HepG2 (cell line): ENCODE data around the gene TUBA8. TPM values are rescaled to one million over a fixed set of nuclear protein-coding genes. Genes with fewer than 3 reads are reported as not detected.

Experiments used
- ATAC-seq: fragments of 200-7000 bp; cut with Tn5 transposase; 3 replicates; pipeline ENCODE4 v1.9.1; 2020; ENCODE audit warnings: mild to moderate bottlenecking, moderate library complexity
- BruUV-seq: library from RNA; stranded (reverse); fragments of 400-500 nt; replicated peaks from 2 replicates; lab custom pipeline; 2021; lab: Mats Ljungman, UMichigan
- CTCF ChIA-PET: fragments of 300-600 bp; formaldehyde crosslinking; extraction: SDS; loops from one replicate; lab custom pipeline; 2021; ENCODE audit warnings: low total read pairs, inconsistent platforms, low intra/inter-chr PET ratio; lab: Yijun Ruan, JAX
- POLR2A ChIA-PET: fragments of 350-600 bp; sonication (Branson Sonifier 250); formaldehyde crosslinking; loops from one replicate; lab custom pipeline; 2020; ENCODE audit warnings: antibody characterized with exemption, inconsistent platforms; lab: Yijun Ruan, JAX
- DNase-seq: peaks from one replicate; pipeline ENCODE4 v3.0.0-alpha.2; 2015; ENCODE audit warnings: low spot score
- FAIRE-seq: peaks from 3 replicates; lab custom pipeline; 2011; peaks lifted over from hg19 to GRCh38; lab: Jason Lieb, UNC
- H2AFZ ChIP-seq: one replicate; pipeline ENCODE4 v1.6.1; 2011; ENCODE audit warnings: low read length, inconsistent platforms
- H3K27ac ChIP-seq: fragments of 300-600 bp; 3 replicates; pipeline ENCODE4 v1.8.0; 2011; ENCODE audit warnings: mixed run types, mild to moderate bottlenecking, mixed read lengths, low read length, inconsistent platforms; ENCODE audit not compliant: insufficient read depth; ENCODE audit errors: extremely low read length
- H3K27me3 ChIP-seq, 2 experiments: fragments of 200-600 bp in 1 of 2; 2 replicates in 1 of 2; 3 replicates in 1 of 2; pipeline versions ENCODE4 v1.6.0 to v1.8.0; 2011; ENCODE audit warnings: low read length in 2 of 2, mild to moderate bottlenecking in 2 of 2, moderate library complexity in 2 of 2, inconsistent platforms in 1 of 2; ENCODE audit not compliant: insufficient read depth in 2 of 2, control insufficient read depth in 1 of 2
- H3K36me3 ChIP-seq, 2 experiments: fragments of 200-600 bp in 1 of 2; replicated peaks in 1 of 2; 2 replicates in 1 of 2; 3 replicates in 1 of 2; pipeline versions ENCODE4 v1.5.1 to v1.8.0; 2011; ENCODE audit warnings: low read length in 2 of 2, inconsistent platforms in 1 of 2; ENCODE audit not compliant: insufficient read depth in 2 of 2, control insufficient read depth in 1 of 2
- H3K4me1 ChIP-seq: 2 replicates; pipeline ENCODE4 v1.5.1; 2012; ENCODE audit warnings: low read length, inconsistent platforms; ENCODE audit not compliant: insufficient read depth
- H3K4me2 ChIP-seq: 2 replicates; pipeline ENCODE4 v1.6.0; 2011; ENCODE audit warnings: low read depth, low read length, inconsistent platforms
- H3K4me3 ChIP-seq, 3 experiments: fragments of 200-600 bp in 1 of 3; sonication (generic), shearing (Covaris generic) in 1 of 3; replicated peaks in 1 of 3; 2 replicates each; pipeline ENCODE4 v1.5.1; 2011 to 2016; ENCODE audit warnings: low read length in 3 of 3, inconsistent platforms in 2 of 3, low read depth in 2 of 3, mild to moderate bottlenecking in 2 of 3, control low read depth in 1 of 3, mixed read lengths in 1 of 3; ENCODE audit not compliant: insufficient read depth in 1 of 3
- H3K79me2 ChIP-seq: one replicate; pipeline ENCODE4 v1.6.1; 2011; ENCODE audit warnings: low read length, inconsistent platforms; ENCODE audit not compliant: insufficient read depth
- H3K9ac ChIP-seq: 2 replicates; pipeline ENCODE4 v1.6.0; 2011; ENCODE audit warnings: mild to moderate bottlenecking, low read depth, low read length, inconsistent platforms; ENCODE audit not compliant: insufficient read depth
- H3K9me3 ChIP-seq: 2 replicates; pipeline ENCODE4 v1.5.1; 2012; ENCODE audit warnings: mild to moderate bottlenecking, low read length
- H4K20me1 ChIP-seq: 2 replicates; pipeline ENCODE4 v1.6.0; 2011; ENCODE audit warnings: inconsistent platforms, mild to moderate bottlenecking, low read length, moderate library complexity; ENCODE audit not compliant: insufficient read depth
- EED ChIP-seq: sonication (generic); formaldehyde crosslinking; IDR thresholded peaks from 2 replicates; pipeline ENCODE4 v1.5.0; 2020; ENCODE audit warnings: mild to moderate bottlenecking, missing genetic modification reagents
- EZH2 ChIP-seq: conservative IDR thresholded peaks from 2 replicates; pipeline ENCODE4 v1.6.1; 2012; ENCODE audit warnings: mild to moderate bottlenecking, low read depth, low read length, moderate library complexity
- FOXC1 ChIP-seq: sonication (generic); formaldehyde crosslinking; IDR thresholded peaks from 2 replicates; pipeline ENCODE4 v1.8.0; 2022; ENCODE audit warnings: mild to moderate bottlenecking, missing genetic modification reagents, borderline replicate concordance
- GATAD1 ChIP-seq: IDR thresholded peaks from 2 replicates; pipeline ENCODE4 v1.6.1; 2016; ENCODE audit warnings: missing genetic modification reagents, missing compliant biosample characterization
- MEIS2 ChIP-seq: sonication (generic); formaldehyde crosslinking; IDR thresholded peaks from 2 replicates; pipeline ENCODE4 v1.9.0; 2021; ENCODE audit warnings: mild to moderate bottlenecking, missing genetic modification reagents
- MTF2 ChIP-seq: sonication (generic); formaldehyde crosslinking; IDR thresholded peaks from 2 replicates; pipeline ENCODE4 v1.5.0; 2020; ENCODE audit warnings: missing genetic modification reagents, borderline replicate concordance
- SOX6 ChIP-seq, 2 experiments: fragments of 450-650 bp in 1 of 2; sonication (generic) in 1 of 2; formaldehyde crosslinking in 1 of 2; IDR thresholded peaks; 2 replicates each; pipeline versions ENCODE4 v1.4.0 to v1.6.1; 2017 to 2020; ENCODE audit warnings: antibody characterized with exemption in 1 of 2, mild to moderate bottlenecking in 1 of 2, missing genetic modification reagents in 1 of 2
- SP1 ChIP-seq, 2 experiments: fragments of 450-650 bp in 1 of 2; sonication (generic) in 1 of 2; formaldehyde crosslinking in 1 of 2; IDR thresholded peaks; 2 replicates each; pipeline versions ENCODE4 v1.4.0 to v1.6.1; 2016 to 2020; ENCODE audit warnings: missing genetic modification reagents in 1 of 2
- ZBTB42 ChIP-seq: sonication (generic); formaldehyde crosslinking; IDR thresholded peaks from 2 replicates; pipeline ENCODE4 v1.5.0; 2020; ENCODE audit warnings: mild to moderate bottlenecking, missing genetic modification reagents
- ZFP82 ChIP-seq: sonication (generic); formaldehyde crosslinking; IDR thresholded peaks from 2 replicates; pipeline ENCODE4 v1.5.1; 2020; ENCODE audit warnings: mild to moderate bottlenecking, missing genetic modification reagents, borderline replicate concordance
- ZNF256 ChIP-seq: sonication (generic); formaldehyde crosslinking; conservative IDR thresholded peaks from 2 replicates; pipeline ENCODE4 v1.4.0; 2020; ENCODE audit warnings: missing genetic modification reagents
- ZNF547 ChIP-seq: sonication (generic); formaldehyde crosslinking; IDR thresholded peaks from 2 replicates; pipeline ENCODE4 v1.5.1; 2020; ENCODE audit warnings: mild to moderate bottlenecking, missing genetic modification reagents
- ZNF788 ChIP-seq: sonication (generic); formaldehyde crosslinking; IDR thresholded peaks from 2 replicates; pipeline ENCODE4 v1.5.0; 2020; ENCODE audit warnings: mild to moderate bottlenecking, missing genetic modification reagents, borderline replicate concordance
- ZSCAN25 ChIP-seq: sonication (generic); formaldehyde crosslinking; IDR thresholded peaks from 2 replicates; pipeline ENCODE4 v1.8.0; 2022; ENCODE audit warnings: mild to moderate bottlenecking, missing genetic modification reagents
- WGBS: methylation state at CpG from one replicate; pipeline ENCODE4 v1.1.6; 2017; ENCODE audit warnings: low lambda C conversion rate; 5-methylcytosine and 5-hydroxymethylcytosine counted together
- in situ Hi-C: cut with HindIII; loops from 2 replicates; pipeline ENCODE4 v1.10.0; 2017; ENCODE audit warnings: low pct_unique_long_range_greater_than_20kb; ENCODE audit not compliant: extremely low pct_ligation_motif_present
- intact Hi-C: fragments of 100-400 bp; cut with micrococcal nuclease; formaldehyde crosslinking; loops from one replicate; pipeline ENCODE4 v1.10.0; 2022; ENCODE audit not compliant: unreplicated experiment
- polyA plus RNA-seq, 8 experiments: library from polyadenylated mRNA; depleted of rRNA in 3 of 8; stranded (reverse) in 7 of 8; unstranded in 1 of 8; fragments of >200 nt; fragmentation: Illumina TruSeq in 4 of 8; extraction: Trizol in 4 of 8; gene quantifications; 2 replicates each; pipeline versions ENCODE4 v1.2.1 to v1.2.3, GENCODE V29; 2011 to 2016; ENCODE audit warnings: low read depth in 4 of 8, missing spikeins in 1 of 8, mixed read lengths in 1 of 8; ENCODE audit not compliant: insufficient read depth in 1 of 8
- total RNA-seq, 5 experiments: library from RNA; depleted of rRNA; stranded (reverse); fragments of >200 nt; fragmentation: Illumina TruSeq; extraction: Trizol; gene quantifications; 2 replicates each; pipeline ENCODE4 v1.2.3, GENCODE V29; 2016; ENCODE audit warnings: low read depth in 1 of 5
- TF ChIP-seq, protein P1 (sequence below): sonication (generic); formaldehyde crosslinking; IDR thresholded peaks from 2 replicates; pipeline ENCODE4 v1.4.0; 2020; ENCODE audit warnings: missing genetic modification reagents
- TF ChIP-seq, protein P2 (sequence below): sonication (generic); formaldehyde crosslinking; IDR thresholded peaks from 2 replicates; pipeline ENCODE4 v1.5.1; 2020; ENCODE audit warnings: mild to moderate bottlenecking, missing genetic modification reagents, moderate library complexity

Gene TUBA8
- total and polyA plus RNA-seq, 2 of the 13 experiments (the other 11 are each of a cell fraction or from before 2014, with no cell fraction given) = 0.35 to 0.69 TPM

GRCh38 chr22:18110954-18111758 is 547 bp downstream of the TUBA8 start:
- Histone ChIP-seq H3K27me3 (peaks cover 8 to 43% of the 10 kb centered on the region in 2 experiments), H3K4me3 (peak overlapping the region; percentile 38 to 71 (median 42)), H3K27ac (no peak overlapping the region), H3K9ac (peak overlapping the region; percentile 39; the same call in 1 of the 2 replicates), H3K36me3 (no peaks in the 10 kb centered on the region), H3K4me2 (peak overlapping the region; percentile 85), H3K9me3 (no peaks in the 10 kb centered on the region), H2AFZ (no peak overlapping the region), H3K4me1 (peaks cover 23% of the 10 kb centered on the region), H4K20me1 (peaks cover 4% of the 10 kb centered on the region; the same call in 1 of the 2 replicates), H3K79me2 (no peaks in the 10 kb centered on the region)
- ChIA-PET POLR2A (no interaction called here), CTCF (no interaction called here)
- intact Hi-C loops = no loop called here
- ATAC-seq (peak; percentile 11), DNase-seq (no peak), FAIRE-seq (no peak)
- in situ Hi-C loops = no loop called here
- WGBS = 18% methylated on average over 19 of the region's 39 CpGs
- BruUV-seq = no TSS peak
- TF ChIP-seq MEIS2 (CRISPR knock-in tag) = no peak
- TF ChIP-seq EED (CRISPR knock-in tag) = 0 out of 2 replicates have a peak, but pooled peaks have one; percentile 6
- TF ChIP-seq SOX6 (IDR thresholded peaks at IDR 0.05) = no peak
- no peak for TF ChIP-seq SOX6 (CRISPR knock-in tag; IDR thresholded peaks at IDR 0.05)
- no peak for TF ChIP-seq MTF2
- TF ChIP-seq ZBTB42 (CRISPR knock-in tag) = no peak
- TF ChIP-seq, protein P1, sequence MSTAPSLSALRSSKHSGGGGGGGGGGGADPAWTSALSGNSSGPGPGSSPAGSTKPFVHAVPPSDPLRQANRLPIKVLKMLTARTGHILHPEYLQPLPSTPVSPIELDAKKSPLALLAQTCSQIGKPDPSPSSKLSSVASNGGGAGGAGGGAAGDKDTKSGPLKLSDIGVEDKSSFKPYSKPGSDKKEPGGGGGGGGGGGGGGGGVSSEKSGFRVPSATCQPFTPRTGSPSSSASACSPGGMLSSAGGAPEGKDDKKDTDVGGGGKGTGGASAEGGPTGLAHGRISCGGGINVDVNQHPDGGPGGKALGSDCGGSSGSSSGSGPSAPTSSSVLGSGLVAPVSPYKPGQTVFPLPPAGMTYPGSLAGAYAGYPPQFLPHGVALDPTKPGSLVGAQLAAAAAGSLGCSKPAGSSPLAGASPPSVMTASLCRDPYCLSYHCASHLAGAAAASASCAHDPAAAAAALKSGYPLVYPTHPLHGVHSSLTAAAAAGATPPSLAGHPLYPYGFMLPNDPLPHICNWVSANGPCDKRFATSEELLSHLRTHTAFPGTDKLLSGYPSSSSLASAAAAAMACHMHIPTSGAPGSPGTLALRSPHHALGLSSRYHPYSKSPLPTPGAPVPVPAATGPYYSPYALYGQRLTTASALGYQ (CRISPR knock-in tag) = no peak
- TF ChIP-seq FOXC1 (CRISPR knock-in tag) = 0 out of 2 replicates have a peak, but pooled peaks have one; percentile 1
- TF ChIP-seq, protein P2, sequence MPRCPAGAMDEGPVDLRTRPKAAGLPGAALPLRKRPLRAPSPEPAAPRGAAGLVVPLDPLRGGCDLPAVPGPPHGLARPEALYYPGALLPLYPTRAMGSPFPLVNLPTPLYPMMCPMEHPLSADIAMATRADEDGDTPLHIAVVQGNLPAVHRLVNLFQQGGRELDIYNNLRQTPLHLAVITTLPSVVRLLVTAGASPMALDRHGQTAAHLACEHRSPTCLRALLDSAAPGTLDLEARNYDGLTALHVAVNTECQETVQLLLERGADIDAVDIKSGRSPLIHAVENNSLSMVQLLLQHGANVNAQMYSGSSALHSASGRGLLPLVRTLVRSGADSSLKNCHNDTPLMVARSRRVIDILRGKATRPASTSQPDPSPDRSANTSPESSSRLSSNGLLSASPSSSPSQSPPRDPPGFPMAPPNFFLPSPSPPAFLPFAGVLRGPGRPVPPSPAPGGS = 0 out of 2 replicates have a peak, but pooled peaks have one; percentile 23
- 0 out of 2 replicates have a peak, but pooled peaks have one; percentile 14 for TF ChIP-seq ZNF547 (CRISPR knock-in tag)
- TF ChIP-seq EZH2 = 0 out of 2 replicates have a peak, but pooled peaks have one; percentile 42
- TF ChIP-seq ZFP82 (CRISPR knock-in tag) = no peak
- 0 out of 2 replicates have a peak, but pooled peaks have one; percentile 3 for TF ChIP-seq ZNF788 (CRISPR knock-in tag)
- TF ChIP-seq ZNF256 (CRISPR knock-in tag) = no peak
- no peak for TF ChIP-seq SP1 (IDR thresholded peaks at IDR 0.05)
- TF ChIP-seq SP1 (CRISPR knock-in tag; IDR thresholded peaks at IDR 0.05) = no peak
- TF ChIP-seq GATAD1 (CRISPR knock-in tag) = no peak
- no peak for TF ChIP-seq ZSCAN25 (CRISPR knock-in tag)
